OCI-LY7 (cell line): ENCODE measurements around the gene RABEP1. TPM values are rescaled to one million over a fixed set of nuclear protein-coding genes. Genes with fewer than 3 reads are reported as not detected.

Experiments
- BruUV-seq: library from RNA; stranded (reverse); fragments of 400-500 nt; replicated peaks from 2 replicates; lab custom pipeline; 2021; lab: Mats Ljungman, UMichigan
- CTCF ChIA-PET: fragments of 300-600 bp; sonication (Branson Sonifier 250); formaldehyde crosslinking; loops from one replicate; lab custom pipeline; 2022; ENCODE audit warnings: antibody characterized with exemption; ENCODE audit not compliant: unreplicated experiment; lab: Charles Lee
- POLR2A ChIA-PET: fragments of 300-600 bp; sonication (Branson Sonifier 250); formaldehyde crosslinking; loops from one replicate; lab custom pipeline; 2022; ENCODE audit warnings: antibody characterized with exemption; lab: Charles Lee
- DNase-seq: peaks from one replicate; pipeline ENCODE4 v3.0.0-alpha.2; 2015; ENCODE audit warnings: low spot score
- H2AFZ ChIP-seq: fragments of 200-600 bp; sonication (generic), shearing (Covaris generic); 2 replicates; pipeline ENCODE4 v1.6.1; 2014; ENCODE audit warnings: mild to moderate bottlenecking, antibody characterized with exemption, low read length, moderate library complexity
- H3K27ac ChIP-seq: fragments of 200-600 bp; sonication (generic); 2 replicates; pipeline ENCODE4 v1.5.1; 2014; ENCODE audit warnings: mixed run types, low read depth, mild to moderate bottlenecking, moderate library complexity, low read length, inconsistent platforms; ENCODE audit not compliant: poor library complexity, severe bottlenecking
- H3K36me3 ChIP-seq: fragments of 200-600 bp; sonication (generic); 2 replicates; pipeline ENCODE4 v1.6.1; 2014; ENCODE audit warnings: mild to moderate bottlenecking, antibody characterized with exemption, low read length, moderate library complexity, mixed read lengths; ENCODE audit not compliant: insufficient read depth
- H3K4me1 ChIP-seq: fragments of 200-600 bp; sonication (generic); 2 replicates; pipeline ENCODE4 v1.5.1; 2014; ENCODE audit warnings: mild to moderate bottlenecking, low read length; ENCODE audit not compliant: insufficient read depth, poor library complexity, severe bottlenecking
- H3K4me2 ChIP-seq: fragments of 200-600 bp; sonication (generic); 2 replicates; pipeline ENCODE4 v1.6.1; 2014; ENCODE audit warnings: mild to moderate bottlenecking, low read length
- H3K4me3 ChIP-seq: fragments of 200-600 bp; sonication (generic); 2 replicates; pipeline ENCODE4 v1.5.1; 2014; ENCODE audit warnings: mild to moderate bottlenecking, low read depth, low read length; ENCODE audit not compliant: poor library complexity, severe bottlenecking
- H3K79me2 ChIP-seq: fragments of 200-600 bp; sonication (generic); 2 replicates; pipeline ENCODE4 v1.6.1; 2016; ENCODE audit warnings: low read depth, mild to moderate bottlenecking, low read length, moderate library complexity, mixed read lengths; ENCODE audit not compliant: insufficient read depth
- H3K9me2 ChIP-seq: fragments of 200-600 bp; sonication (generic); 2 replicates; pipeline ENCODE4 v1.6.1; 2016; ENCODE audit warnings: mild to moderate bottlenecking, low read length, mixed read lengths; ENCODE audit not compliant: insufficient read depth
- H3K9me3 ChIP-seq: fragments of 200-600 bp; sonication (generic); 2 replicates; pipeline ENCODE4 v1.6.1; 2014; ENCODE audit warnings: mild to moderate bottlenecking, mixed run types, low read length, mixed read lengths
- H4K20me1 ChIP-seq: fragments of 200-600 bp; sonication (generic); 2 replicates; pipeline ENCODE4 v1.6.1; 2014; ENCODE audit warnings: mild to moderate bottlenecking, antibody characterized with exemption, low read length, moderate library complexity, mixed read lengths; ENCODE audit not compliant: insufficient read depth
- EZH2phosphoT487 ChIP-seq: fragments of 200-600 bp; sonication (generic); IDR thresholded peaks from 2 replicates; pipeline ENCODE4 v1.6.1; 2018; ENCODE audit warnings: low read depth, borderline replicate concordance, mild to moderate bottlenecking, mixed run types, antibody characterized with exemption, low read length, moderate library complexity, mixed read lengths
- intact Hi-C: fragments of 100-400 bp; cut with micrococcal nuclease; formaldehyde crosslinking; loops from one replicate; pipeline ENCODE4 v1.10.0; 2022; ENCODE audit not compliant: unreplicated experiment
- total RNA-seq, 2 experiments: library from RNA; depleted of rRNA in 1 of 2; stranded (reverse); fragments of >200 nt in 1 of 2; shearing (Covaris generic) in 1 of 2; gene quantifications; 2 replicates each; pipeline ENCODE4 v1.2.3, GENCODE V29; 2014 to 2022
- TF ChIP-seq, protein P1 (sequence below): fragments of 200-600 bp; sonication (generic); conservative IDR thresholded peaks from 2 replicates; pipeline ENCODE4 v1.5.1; 2014; ENCODE audit warnings: mild to moderate bottlenecking, antibody characterized with exemption, low read length, moderate library complexity, mixed read lengths

RABEP1 gene
- total RNA-seq, 2 experiments from 2014 or later: 58.6 to 60.8 TPM

DNA sequence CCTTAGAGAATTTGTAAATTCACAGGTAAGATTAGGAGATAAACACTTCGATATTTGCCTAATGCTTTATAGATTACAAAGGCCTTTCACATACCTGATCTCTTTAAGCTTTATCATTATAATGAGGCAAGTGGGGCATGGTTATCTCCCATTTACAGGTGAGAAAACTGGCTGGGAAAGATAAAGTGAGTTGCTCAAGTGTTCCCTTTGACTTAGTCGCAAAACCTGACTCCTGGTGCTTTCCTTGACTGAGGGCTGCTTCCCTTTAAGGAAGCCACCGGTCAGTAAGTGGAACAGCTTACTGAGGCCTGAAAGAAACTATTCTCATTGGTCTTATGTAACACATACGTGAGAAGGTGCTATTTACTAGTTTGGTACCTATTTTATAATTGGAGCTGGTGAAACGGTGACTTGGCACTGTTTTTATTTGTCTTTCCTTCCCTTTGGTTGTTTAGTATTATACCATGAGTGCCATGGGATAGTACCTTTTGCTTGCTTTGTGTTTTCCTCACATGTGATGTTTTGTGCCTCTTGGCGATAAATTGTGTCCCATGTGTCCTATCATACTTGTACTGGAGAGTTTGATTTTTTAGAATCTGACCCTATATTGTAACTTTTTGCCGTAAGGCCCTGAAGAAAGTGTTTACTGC is 80.2 kb downstream of the RABEP1 start:
- Histone ChIP-seq H3K27ac (no peak overlapping the region), H3K4me1 (no peaks in the 10 kb centered on the region), H3K9me2 (no peaks in the 10 kb centered on the region), H2AFZ (no peak overlapping the region), H3K36me3 (peaks cover 85% of the 10 kb centered on the region), H3K79me2 (no peaks in the 10 kb centered on the region), H3K4me2 (no peak overlapping the region), H3K4me3 (no peak overlapping the region), H3K9me3 (no peaks in the 10 kb centered on the region), H4K20me1 (no peaks in the 10 kb centered on the region)
- BruUV-seq: no TSS peak
- no peak for TF ChIP-seq EZH2phosphoT487
- TF ChIP-seq, protein P1, sequence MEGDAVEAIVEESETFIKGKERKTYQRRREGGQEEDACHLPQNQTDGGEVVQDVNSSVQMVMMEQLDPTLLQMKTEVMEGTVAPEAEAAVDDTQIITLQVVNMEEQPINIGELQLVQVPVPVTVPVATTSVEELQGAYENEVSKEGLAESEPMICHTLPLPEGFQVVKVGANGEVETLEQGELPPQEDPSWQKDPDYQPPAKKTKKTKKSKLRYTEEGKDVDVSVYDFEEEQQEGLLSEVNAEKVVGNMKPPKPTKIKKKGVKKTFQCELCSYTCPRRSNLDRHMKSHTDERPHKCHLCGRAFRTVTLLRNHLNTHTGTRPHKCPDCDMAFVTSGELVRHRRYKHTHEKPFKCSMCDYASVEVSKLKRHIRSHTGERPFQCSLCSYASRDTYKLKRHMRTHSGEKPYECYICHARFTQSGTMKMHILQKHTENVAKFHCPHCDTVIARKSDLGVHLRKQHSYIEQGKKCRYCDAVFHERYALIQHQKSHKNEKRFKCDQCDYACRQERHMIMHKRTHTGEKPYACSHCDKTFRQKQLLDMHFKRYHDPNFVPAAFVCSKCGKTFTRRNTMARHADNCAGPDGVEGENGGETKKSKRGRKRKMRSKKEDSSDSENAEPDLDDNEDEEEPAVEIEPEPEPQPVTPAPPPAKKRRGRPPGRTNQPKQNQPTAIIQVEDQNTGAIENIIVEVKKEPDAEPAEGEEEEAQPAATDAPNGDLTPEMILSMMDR: no peak
- intact Hi-C loops: no loop called here
- ChIA-PET POLR2A (no interaction called here), CTCF (no interaction called here)
- DNase-seq: no peak

DNA sequence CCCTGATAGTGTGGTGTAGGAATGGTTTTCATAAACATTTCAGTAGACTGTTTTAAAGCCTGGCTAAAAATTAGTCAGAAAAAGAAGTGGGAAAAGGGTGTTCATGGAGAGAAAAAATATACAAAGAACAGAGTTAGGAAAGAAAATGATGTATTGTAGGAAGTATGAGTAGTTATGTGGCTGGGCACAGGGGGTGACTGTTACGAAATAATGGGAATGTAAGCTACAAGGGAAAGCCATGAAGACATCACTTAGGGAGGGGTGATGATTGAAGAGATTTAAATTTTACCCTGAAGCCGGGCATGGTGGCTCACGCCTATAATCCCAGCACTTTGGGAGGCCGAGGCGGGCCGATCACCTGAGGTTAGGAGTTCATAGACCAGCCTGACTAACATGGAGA is 82.1 kb downstream of the RABEP1 start:
- ChIA-PET POLR2A (no interaction called here), CTCF (no interaction called here)
- H3K4me2 ChIP-seq: no peak overlapping the region
- intact Hi-C loops: no loop called here
- H3K9me2 ChIP-seq: no peaks in the 10 kb centered on the region
- H4K20me1 ChIP-seq: no peaks in the 10 kb centered on the region
- H2AFZ ChIP-seq: no peak overlapping the region
- no peak overlapping the region for H3K4me3 ChIP-seq
- H3K9me3 ChIP-seq: no peaks in the 10 kb centered on the region
- H3K79me2 ChIP-seq: no peaks in the 10 kb centered on the region
- H3K27ac ChIP-seq: no peak overlapping the region
- H3K4me1 ChIP-seq: no peaks in the 10 kb centered on the region
- TF ChIP-seq, protein P1: no peak
- TF ChIP-seq EZH2phosphoT487: no peak
- peaks cover 86% of the 10 kb centered on the region for H3K36me3 ChIP-seq
- BruUV-seq: no TSS peak
- no peak for DNase-seq

DNA sequence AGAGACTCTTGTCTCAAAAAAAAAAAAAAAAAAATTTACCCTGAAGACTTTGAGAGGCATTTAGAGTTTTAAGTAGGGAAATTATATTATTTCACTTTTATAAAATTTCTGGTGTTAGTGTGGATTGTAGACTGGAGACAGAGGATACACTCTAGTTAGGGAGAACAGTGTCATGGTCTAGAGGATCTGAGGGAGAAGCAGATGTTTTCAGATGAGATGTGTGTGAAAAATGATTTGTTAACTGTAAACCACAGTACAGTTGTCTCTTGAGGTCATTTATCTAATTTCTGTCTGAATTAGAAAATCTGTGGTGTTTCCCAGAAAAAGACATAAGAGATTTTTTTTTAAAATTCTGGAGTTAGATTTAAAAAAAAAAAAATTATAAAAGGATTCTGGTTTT is 82.6 kb downstream of the RABEP1 start:
- no peaks in the 10 kb centered on the region for H3K9me3 ChIP-seq
- BruUV-seq: no TSS peak
- POLR2A ChIA-PET: no interaction called here
- CTCF ChIA-PET: no interaction called here
- H2AFZ ChIP-seq: no peak overlapping the region
- H3K9me2 ChIP-seq: no peaks in the 10 kb centered on the region
- no peaks in the 10 kb centered on the region for H3K79me2 ChIP-seq
- no peak overlapping the region for H3K4me3 ChIP-seq
- H3K27ac ChIP-seq: no peak overlapping the region
- no peak for TF ChIP-seq EZH2phosphoT487
- TF ChIP-seq, protein P1: no peak
- DNase-seq: no peak
- H4K20me1 ChIP-seq: no peaks in the 10 kb centered on the region
- H3K4me2 ChIP-seq: no peak overlapping the region
- no peaks in the 10 kb centered on the region for H3K4me1 ChIP-seq
- intact Hi-C loops: no loop called here
- peaks cover 85% of the 10 kb centered on the region for H3K36me3 ChIP-seq
